Measurements from ENCODE around the gene FBXO40.
"Not testable (repeated sequence)": the region's sequence is repeated elsewhere in the genome, so short reads cannot be mapped to it uniquely, and the experiment has no call there.

DNA sequence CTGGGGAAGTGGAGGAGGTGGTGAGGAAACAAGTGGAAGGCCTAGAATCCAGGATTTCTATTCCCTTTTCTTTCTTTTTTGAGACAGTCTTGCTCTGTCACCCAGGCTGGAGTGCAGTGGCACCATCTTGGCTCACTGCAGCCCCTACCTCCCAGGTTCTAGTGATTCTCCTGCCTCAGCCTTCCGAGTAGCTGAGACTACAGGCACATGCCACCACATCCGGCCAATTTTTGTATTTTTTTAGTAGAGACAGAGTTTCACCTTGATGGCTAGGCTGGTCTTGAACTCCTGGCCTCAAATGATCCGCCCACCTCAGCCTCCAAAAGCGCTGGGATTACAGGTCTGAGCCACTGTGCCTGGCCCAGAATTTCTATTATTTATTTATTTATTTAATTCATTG is 627 bp downstream of the FBXO40 start:
- not testable (repeated sequence) for TF ChIP-seq EZH2 (IDR thresholded peaks at IDR 0.05; ENCODE audit: borderline replicate concordance, low read length)
- TF ChIP-seq, protein P1, sequence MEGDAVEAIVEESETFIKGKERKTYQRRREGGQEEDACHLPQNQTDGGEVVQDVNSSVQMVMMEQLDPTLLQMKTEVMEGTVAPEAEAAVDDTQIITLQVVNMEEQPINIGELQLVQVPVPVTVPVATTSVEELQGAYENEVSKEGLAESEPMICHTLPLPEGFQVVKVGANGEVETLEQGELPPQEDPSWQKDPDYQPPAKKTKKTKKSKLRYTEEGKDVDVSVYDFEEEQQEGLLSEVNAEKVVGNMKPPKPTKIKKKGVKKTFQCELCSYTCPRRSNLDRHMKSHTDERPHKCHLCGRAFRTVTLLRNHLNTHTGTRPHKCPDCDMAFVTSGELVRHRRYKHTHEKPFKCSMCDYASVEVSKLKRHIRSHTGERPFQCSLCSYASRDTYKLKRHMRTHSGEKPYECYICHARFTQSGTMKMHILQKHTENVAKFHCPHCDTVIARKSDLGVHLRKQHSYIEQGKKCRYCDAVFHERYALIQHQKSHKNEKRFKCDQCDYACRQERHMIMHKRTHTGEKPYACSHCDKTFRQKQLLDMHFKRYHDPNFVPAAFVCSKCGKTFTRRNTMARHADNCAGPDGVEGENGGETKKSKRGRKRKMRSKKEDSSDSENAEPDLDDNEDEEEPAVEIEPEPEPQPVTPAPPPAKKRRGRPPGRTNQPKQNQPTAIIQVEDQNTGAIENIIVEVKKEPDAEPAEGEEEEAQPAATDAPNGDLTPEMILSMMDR (conservative IDR thresholded peaks at IDR 0.05 in 1 of 2, IDR thresholded peaks at IDR 0.05 in 1 of 2; ENCODE audit: extremely low read depth in 1 of 2, insufficient read depth in 1 of 2, low read depth in 1 of 2, low read length in 2 of 2) = not testable (repeated sequence)

Measured in mammary epithelial cell (primary cell).